ENCODE results near the gene DISP3. TPM values are rescaled to one million over a fixed set of nuclear protein-coding genes. Genes with fewer than 3 reads are reported as not detected.

Gene DISP3
- total and polyA plus RNA-seq, 9 of the 15 experiments (the other 6 are each of a cell fraction or from before 2014, with no cell fraction given): 0.03 to 0.19 (median 0.15) TPM; not detected in 5

GRCh38 chr1:11575553-11575952 lies 96.6 kb downstream of the DISP3 start (continued):
- TF ChIP-seq HDAC3 (IDR thresholded peaks at IDR 0.05; ENCODE audit: borderline replicate concordance, partially characterized antibody) (no peak), PATZ1 (CRISPR knock-in tag; IDR thresholded peaks at IDR 0.05; ENCODE audit: borderline replicate concordance) (no peak), ZNF449 (CRISPR knock-in tag; IDR thresholded peaks at IDR 0.05) (no peak), RREB1 (CRISPR knock-in tag; IDR thresholded peaks at IDR 0.05) (no peak), ESRRA (IDR thresholded peaks at IDR 0.05; ENCODE audit: borderline replicate concordance, low read depth) (peak; percentile 55; the same call in 1 of the 2 replicates), PHTF2 (CRISPR knock-in tag; IDR thresholded peaks at IDR 0.05) (no peak), ZFP36 (IDR thresholded peaks at IDR 0.05; ENCODE audit: low read depth, low read length, partially characterized antibody) (peak; percentile 50), RBM25 (IDR thresholded peaks at IDR 0.05; ENCODE audit: low read depth, low read length, severe bottlenecking) (peak; percentile 91), ZKSCAN3 (CRISPR knock-in tag; IDR thresholded peaks at IDR 0.05) (no peak)
- TF ChIP-seq, protein P1, sequence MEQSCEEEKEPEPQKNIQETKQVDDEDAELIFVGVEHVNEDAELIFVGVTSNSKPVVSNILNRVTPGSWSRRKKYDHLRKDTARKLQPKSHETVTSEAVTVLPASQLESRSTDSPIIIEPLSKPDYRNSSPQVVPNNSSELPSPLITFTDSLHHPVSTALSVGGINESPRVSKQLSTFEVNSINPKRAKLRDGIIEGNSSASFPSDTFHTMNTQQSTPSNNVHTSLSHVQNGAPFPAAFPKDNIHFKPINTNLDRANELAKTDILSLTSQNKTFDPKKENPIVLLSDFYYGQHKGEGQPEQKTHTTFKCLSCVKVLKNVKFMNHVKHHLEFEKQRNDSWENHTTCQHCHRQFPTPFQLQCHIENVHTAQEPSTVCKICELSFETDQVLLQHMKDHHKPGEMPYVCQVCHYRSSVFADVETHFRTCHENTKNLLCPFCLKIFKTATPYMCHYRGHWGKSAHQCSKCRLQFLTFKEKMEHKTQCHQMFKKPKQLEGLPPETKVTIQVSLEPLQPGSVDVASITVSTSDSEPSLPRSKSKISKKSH (CRISPR knock-in tag; IDR thresholded peaks at IDR 0.05): no peak
